Activated T-helper 1 cell treated with anti-CD3 and anti-CD28 coated beads, Interleukin-12 subunit alpha, Interleukin-12 subunit beta, Interleukin-2, Interleukin-4 antibody, amounts not matched to agents 30 ng/mL and 10 ng/mL and 1 ng/mL, durations not matched to agents 14 hours and 24 hours and 36 hours (primary cell): Measurements from ENCODE around the gene ATP6V0D1. TPM values are rescaled to one million over a fixed set of nuclear protein-coding genes. Genes with fewer than 3 reads are reported as not detected.

ENCODE experiments used
- DNase-seq: peaks from one replicate; pipeline ENCODE4 v3.0.0; 2021; ENCODE audit warnings: low spot score
- H3K27ac Mint-ChIP-seq: one replicate; pipeline ENCODE4 v1.8.0; 2021; ENCODE audit warnings: mild to moderate bottlenecking, mixed read lengths
- H3K27me3 Mint-ChIP-seq: one replicate; pipeline ENCODE4 v1.8.0; 2022; ENCODE audit warnings: mild to moderate bottlenecking, moderate library complexity, mixed read lengths; ENCODE audit not compliant: insufficient read depth
- H3K36me3 Mint-ChIP-seq: one replicate; pipeline ENCODE4 v1.8.0; 2021; ENCODE audit warnings: low read depth, mixed read lengths
- H3K4me1 Mint-ChIP-seq: one replicate; pipeline ENCODE4 v1.8.0; 2021; ENCODE audit warnings: low read depth, mixed read lengths
- H3K4me3 Mint-ChIP-seq: one replicate; pipeline ENCODE4 v1.8.0; 2021; ENCODE audit warnings: mild to moderate bottlenecking, moderate library complexity, mixed read lengths
- H3K9me3 Mint-ChIP-seq: one replicate; pipeline ENCODE4 v1.8.0; 2021; ENCODE audit warnings: mixed read lengths
- intact Hi-C: fragments of 100-400 bp; cut with micrococcal nuclease; formaldehyde crosslinking; loops from one replicate; pipeline ENCODE4 v1.15.1; 2024
- total RNA-seq: library from RNA; stranded (reverse); gene quantifications from 2 replicates; pipeline ENCODE4 v1.2.3, GENCODE V29; 2022

Gene ATP6V0D1
- total RNA-seq, 1 donor from 2014 or later, result 37.7 TPM

GRCh38 chr16:67466581-67466980 is 14.4 kb downstream of the ATP6V0D1 start:
- H3K4me1 Mint-ChIP-seq, result no peaks in the 10 kb centered on the region
- intact Hi-C loops, result no loop called here
- H3K27me3 Mint-ChIP-seq, result no peaks in the 10 kb centered on the region
- H3K36me3 Mint-ChIP-seq, result no peaks in the 10 kb centered on the region
- H3K27ac Mint-ChIP-seq, result no peak overlapping the region
- DNase-seq, result no peak
- H3K4me3 Mint-ChIP-seq, result no peak overlapping the region
- no peaks in the 10 kb centered on the region for H3K9me3 Mint-ChIP-seq

GRCh38 chr16:67464565-67464964 is 16.4 kb downstream of the ATP6V0D1 start:
- no peaks in the 10 kb centered on the region for H3K4me1 Mint-ChIP-seq
- H3K9me3 Mint-ChIP-seq, result no peaks in the 10 kb centered on the region
- H3K27ac Mint-ChIP-seq, result no peak overlapping the region
- no peaks in the 10 kb centered on the region for H3K27me3 Mint-ChIP-seq
- no peak for DNase-seq
- H3K36me3 Mint-ChIP-seq, result no peaks in the 10 kb centered on the region
- no peak overlapping the region for H3K4me3 Mint-ChIP-seq
- intact Hi-C loops, result no loop called here

DNA sequence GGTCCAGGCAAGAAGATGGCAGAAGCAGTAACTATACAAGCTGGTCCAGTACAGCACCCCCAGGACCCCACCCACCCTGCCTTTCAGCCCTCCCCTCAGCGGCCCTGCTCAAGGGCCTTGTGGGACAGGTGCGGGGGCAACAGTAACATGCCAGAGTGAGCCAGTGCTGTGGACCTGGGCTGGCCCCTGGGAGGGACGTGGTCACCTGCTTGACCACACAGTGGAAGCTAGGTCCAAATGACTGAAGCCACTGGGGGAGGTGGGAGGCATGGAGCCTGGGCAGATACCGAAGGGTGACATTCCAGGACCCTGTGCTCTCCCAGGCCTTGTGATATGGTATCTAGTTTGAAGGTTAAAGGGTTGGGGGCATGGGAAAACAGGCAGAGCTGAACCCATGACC is 17.3 kb downstream of the ATP6V0D1 start:
- DNase-seq, result no peak
- no peaks in the 10 kb centered on the region for H3K9me3 Mint-ChIP-seq
- no peaks in the 10 kb centered on the region for H3K36me3 Mint-ChIP-seq
- H3K27ac Mint-ChIP-seq, result no peak overlapping the region
- H3K27me3 Mint-ChIP-seq, result no peaks in the 10 kb centered on the region
- intact Hi-C loops, result no loop called here
- H3K4me1 Mint-ChIP-seq, result no peaks in the 10 kb centered on the region
- no peak overlapping the region for H3K4me3 Mint-ChIP-seq

DNA sequence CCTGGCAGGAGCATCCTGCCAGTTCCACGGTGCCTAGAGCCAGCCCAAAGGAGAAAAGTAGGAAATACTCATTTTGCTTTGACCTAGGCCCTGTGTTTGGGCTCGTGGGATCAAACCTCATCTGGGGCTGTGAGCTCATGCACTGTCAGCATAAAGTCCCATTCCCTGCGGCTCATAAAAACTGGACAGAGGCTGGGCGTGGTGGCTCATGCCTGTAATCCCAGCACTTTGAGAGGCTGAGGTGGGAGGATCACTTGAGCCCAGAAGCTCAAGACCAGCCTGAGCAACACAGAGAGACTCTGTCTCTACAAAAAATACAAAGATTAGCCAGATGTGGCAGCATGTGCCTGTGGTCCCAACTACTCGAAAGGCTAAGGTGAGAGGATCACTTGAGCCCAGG is 17.9 kb downstream of the ATP6V0D1 start:
- Mint-ChIP-seq H3K36me3 (no peaks in the 10 kb centered on the region), H3K4me3 (no peak overlapping the region), H3K4me1 (no peaks in the 10 kb centered on the region), H3K27ac (no peak overlapping the region), H3K27me3 (no peaks in the 10 kb centered on the region), H3K9me3 (no peaks in the 10 kb centered on the region)
- intact Hi-C loops, result no loop called here
- no peak for DNase-seq

DNA sequence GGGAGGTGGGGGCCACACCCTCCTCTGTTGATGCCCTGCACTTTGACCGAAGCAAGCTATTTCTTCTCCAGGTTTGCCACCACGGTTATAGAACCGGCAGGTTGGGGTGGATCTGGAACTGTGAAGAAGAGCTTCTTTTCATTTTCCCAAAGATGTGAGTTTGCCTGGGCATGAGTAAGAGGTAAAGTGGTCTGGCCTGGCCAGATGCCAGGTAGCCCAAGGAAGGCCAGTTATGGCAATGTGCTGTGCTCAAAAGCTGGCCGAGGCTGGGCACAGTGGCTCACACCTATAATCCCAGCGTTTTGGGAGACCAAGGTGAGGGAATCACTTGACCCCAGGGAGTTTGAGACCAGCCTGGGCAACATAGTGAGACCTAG is 18.7 kb downstream of the ATP6V0D1 start:
- Mint-ChIP-seq H3K9me3 (no peaks in the 10 kb centered on the region), H3K27me3 (no peaks in the 10 kb centered on the region), H3K4me1 (no peaks in the 10 kb centered on the region), H3K27ac (no peak overlapping the region), H3K4me3 (no peak overlapping the region), H3K36me3 (no peaks in the 10 kb centered on the region)
- intact Hi-C loops, result no loop called here
- DNase-seq, result no peak

- H3K4me3 Mint-ChIP-seq, result no peak overlapping the region
- DNase-seq, result no peak
- H3K9me3 Mint-ChIP-seq, result no peaks in the 10 kb centered on the region
- no peaks in the 10 kb centered on the region for H3K4me1 Mint-ChIP-seq
- H3K27me3 Mint-ChIP-seq, result no peaks in the 10 kb centered on the region
- H3K36me3 Mint-ChIP-seq, result no peaks in the 10 kb centered on the region
- intact Hi-C loops, result no loop called here
- no peak overlapping the region for H3K27ac Mint-ChIP-seq
These were observed 19.2 kb downstream of the ATP6V0D1 start for GRCh38 chr16:67461600-67462278.

DNA sequence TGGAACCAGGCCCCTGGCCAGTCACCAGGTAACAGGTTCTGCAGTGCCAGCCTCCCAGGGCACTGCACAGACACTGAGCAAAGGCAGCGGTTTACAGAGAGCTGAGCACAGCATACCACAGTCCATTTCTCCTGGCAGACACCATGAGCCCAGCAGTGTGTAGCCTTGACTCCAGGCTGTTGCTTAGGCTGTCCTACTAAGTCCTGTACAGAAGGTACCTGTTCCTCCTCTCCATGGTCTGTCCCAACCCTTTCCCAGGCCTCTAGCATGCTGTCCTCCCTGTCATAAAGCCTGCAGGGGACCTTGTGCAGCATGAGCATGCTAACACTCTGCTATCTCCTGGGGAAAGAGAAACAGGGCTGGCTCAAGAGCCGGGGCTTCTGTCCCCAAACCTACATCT is 20.0 kb downstream of the ATP6V0D1 start:
- intact Hi-C loops, result no loop called here
- H3K4me3 Mint-ChIP-seq, result no peak overlapping the region
- H3K36me3 Mint-ChIP-seq, result no peaks in the 10 kb centered on the region
- no peak for DNase-seq
- no peak overlapping the region for H3K27ac Mint-ChIP-seq
- no peaks in the 10 kb centered on the region for H3K27me3 Mint-ChIP-seq
- H3K9me3 Mint-ChIP-seq, result no peaks in the 10 kb centered on the region
- H3K4me1 Mint-ChIP-seq, result no peaks in the 10 kb centered on the region

DNA sequence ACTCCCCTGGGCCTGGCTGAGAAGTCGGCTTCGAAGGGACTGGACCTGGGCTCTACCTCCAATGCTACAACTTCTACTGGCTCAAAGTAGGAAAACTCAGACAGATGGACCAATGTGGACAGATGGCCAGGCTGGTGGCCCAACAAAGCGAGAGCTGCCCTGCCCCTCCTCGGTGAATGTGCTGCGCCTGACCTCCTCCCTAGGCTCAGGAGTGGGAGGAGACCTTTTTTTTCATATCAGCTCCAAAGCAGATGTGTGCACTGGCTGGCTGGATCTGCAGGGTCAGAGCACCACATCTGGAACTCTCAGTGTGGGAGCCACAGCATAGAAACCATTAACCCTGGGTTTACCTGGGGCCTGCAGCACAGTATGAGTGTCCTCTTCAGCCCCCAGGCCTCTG is 20.8 kb downstream of the ATP6V0D1 start:
- Mint-ChIP-seq H3K27me3 (no peaks in the 10 kb centered on the region), H3K4me3 (no peak overlapping the region), H3K9me3 (no peaks in the 10 kb centered on the region), H3K36me3 (no peaks in the 10 kb centered on the region), H3K4me1 (no peaks in the 10 kb centered on the region), H3K27ac (no peak overlapping the region)
- intact Hi-C loops, result no loop called here
- DNase-seq, result no peak

GRCh38 chr16:67459861-67460150 is 21.2 kb downstream of the ATP6V0D1 start:
- intact Hi-C loops, result no loop called here
- Mint-ChIP-seq H3K4me1 (no peaks in the 10 kb centered on the region), H3K27ac (no peak overlapping the region), H3K36me3 (no peaks in the 10 kb centered on the region), H3K4me3 (no peak overlapping the region), H3K9me3 (no peaks in the 10 kb centered on the region), H3K27me3 (no peaks in the 10 kb centered on the region)
- no peak for DNase-seq

GRCh38 chr16:67459066-67459860 is 21.7 kb downstream of the ATP6V0D1 start:
- Mint-ChIP-seq H3K4me1 (no peaks in the 10 kb centered on the region), H3K36me3 (no peaks in the 10 kb centered on the region), H3K4me3 (no peak overlapping the region), H3K27ac (no peak overlapping the region), H3K9me3 (no peaks in the 10 kb centered on the region), H3K27me3 (no peaks in the 10 kb centered on the region)
- intact Hi-C loops, result no loop called here
- DNase-seq, result no peak

DNA sequence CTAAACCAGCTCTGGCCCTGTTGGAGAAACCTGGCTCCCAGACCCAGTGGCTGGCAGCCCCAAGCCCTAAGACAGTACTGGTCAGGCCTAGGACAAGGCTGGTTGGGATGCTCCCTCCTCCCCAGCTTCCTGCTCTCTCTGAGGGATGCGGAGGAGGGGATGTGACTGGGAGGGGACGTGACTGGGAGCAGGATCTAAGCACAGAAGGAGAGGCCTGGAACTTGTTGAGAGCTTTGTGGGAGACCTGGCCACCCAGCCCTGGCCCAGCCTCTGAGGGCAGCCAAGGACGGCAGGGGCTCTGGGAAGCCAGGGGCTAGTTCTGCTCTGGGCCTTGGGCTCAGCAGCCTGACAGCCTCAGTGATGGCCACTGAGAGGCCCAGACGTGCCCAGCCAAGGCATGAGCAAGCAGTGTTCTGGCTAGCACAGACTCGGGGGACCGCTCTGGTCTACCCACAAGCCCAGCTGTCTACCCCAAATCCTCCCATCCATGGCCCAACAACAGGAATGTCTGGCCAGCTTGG is 22.8 kb downstream of the ATP6V0D1 start:
- Mint-ChIP-seq H3K4me3 (no peak overlapping the region), H3K27me3 (no peaks in the 10 kb centered on the region), H3K9me3 (no peaks in the 10 kb centered on the region), H3K27ac (no peak overlapping the region), H3K36me3 (peaks cover 1% of the 10 kb centered on the region), H3K4me1 (no peaks in the 10 kb centered on the region)
- DNase-seq, result no peak
- intact Hi-C loops, result no loop called here

GRCh38 chr16:67457611-67458010 is 23.3 kb downstream of the ATP6V0D1 start:
- Mint-ChIP-seq H3K9me3 (no peaks in the 10 kb centered on the region), H3K4me3 (no peak overlapping the region), H3K4me1 (no peaks in the 10 kb centered on the region), H3K27me3 (no peaks in the 10 kb centered on the region), H3K27ac (no peak overlapping the region), H3K36me3 (peaks cover 4% of the 10 kb centered on the region)
- intact Hi-C loops, result no loop called here
- DNase-seq, result no peak

- intact Hi-C loops, result no loop called here
- Mint-ChIP-seq H3K27ac (no peak overlapping the region), H3K9me3 (no peaks in the 10 kb centered on the region), H3K27me3 (no peaks in the 10 kb centered on the region), H3K4me1 (no peaks in the 10 kb centered on the region), H3K36me3 (peaks cover 4% of the 10 kb centered on the region), H3K4me3 (no peak overlapping the region)
- no peak for DNase-seq
These were observed 24.4 kb downstream of the ATP6V0D1 start for GRCh38 chr16:67456391-67457081.
